Testis (tissue), 3 donors: ENCODE measurements around the gene TM4SF20. TPM values are rescaled to one million over a fixed set of nuclear protein-coding genes. Genes with fewer than 3 reads are reported as not detected.
"Not testable (repeated sequence)": the region's sequence is repeated elsewhere in the genome, so short reads cannot be mapped to it uniquely, and the experiment has no call there.

Experiments used
- DNase-seq: peaks from one replicate; pipeline ENCODE4 v3.0.0-alpha.2; 2019
- H3K27ac ChIP-seq, 2 donors: fragments of 200-600 bp; sonication (generic); one replicate each; pipeline ENCODE4 v1.5.1; 2019
- H3K27me3 ChIP-seq: fragments of 200-600 bp; sonication (generic); one replicate; pipeline ENCODE4 v1.5.1; 2019
- H3K36me3 ChIP-seq: fragments of 200-600 bp; sonication (generic); one replicate; pipeline ENCODE4 v1.5.1; 2017; ENCODE audit warnings: low read depth; ENCODE audit errors: missing control alignments
- H3K4me1 ChIP-seq: fragments of 200-600 bp; sonication (generic); one replicate; pipeline ENCODE4 v1.5.1; 2019
- H3K4me3 ChIP-seq, 2 donors: fragments of 200-600 bp; sonication (generic); one replicate each; pipeline ENCODE4 v1.5.1; 2017 to 2019
- H3K9me3 ChIP-seq: fragments of 200-600 bp; sonication (generic); one replicate; pipeline ENCODE4 v1.5.1; 2017
- POLR2A ChIP-seq: fragments of 450-650 bp; IDR thresholded peaks from one replicate; pipeline ENCODE4 v1.6.1; 2017; ENCODE audit warnings: antibody characterized with exemption, mild to moderate bottlenecking, moderate library complexity
- WGBS, 2 donors: methylation state at CpG; one replicate each; pipeline ENCODE4 v1.1.5; 2018; 5-methylcytosine and 5-hydroxymethylcytosine counted together
- intact Hi-C: fragments of 100-400 bp; cut with DNase I; formaldehyde crosslinking; loops from one replicate; pipeline ENCODE4 v1.15.1; 2023; ENCODE audit warnings: low total_unique reads
- polyA plus RNA-seq: library from polyadenylated mRNA; stranded (reverse); fragments of 350-450 nt; fragmentation: Illumina TruSeq; extraction: RNeasy Lipid Tissue Mini Kit (QIAGEN cat#74804); gene quantifications from one replicate; pipeline ENCODE4 v1.2.3, GENCODE V29; 2014; ENCODE audit warnings: low read depth, low replicate concordance; ENCODE audit not compliant: insufficient read depth
- total RNA-seq, 2 donors: library from RNA; depleted of rRNA; stranded (reverse); fragments of >200 nt; gene quantifications; one replicate each; pipeline ENCODE4 v1.2.3, GENCODE V29; 2016
- TF ChIP-seq, protein P1 (sequence below), 3 experiments: fragments of 450-650 bp in 2 of 3; fragments of 200-600 bp in 1 of 3; sonication (generic) in 1 of 3; IDR thresholded peaks; one replicate each; pipeline ENCODE4 v1.5.1; 2016 to 2019; ENCODE audit warnings: antibody characterized with exemption in 3 of 3, mild to moderate bottlenecking in 2 of 3, moderate library complexity in 1 of 3

Gene TM4SF20
- total and polyA plus RNA-seq, 3 donors from 2014 or later, result 0.79 to 5.5 (median 2.2) TPM

- H3K27ac ChIP-seq, result no peak overlapping the region
- H3K4me3 ChIP-seq, result no peak overlapping the region
- no peak for DNase-seq
- H3K4me1 ChIP-seq, result no peaks in the 10 kb centered on the region
- TF ChIP-seq POLR2A, result no peak
- TF ChIP-seq, protein P1, sequence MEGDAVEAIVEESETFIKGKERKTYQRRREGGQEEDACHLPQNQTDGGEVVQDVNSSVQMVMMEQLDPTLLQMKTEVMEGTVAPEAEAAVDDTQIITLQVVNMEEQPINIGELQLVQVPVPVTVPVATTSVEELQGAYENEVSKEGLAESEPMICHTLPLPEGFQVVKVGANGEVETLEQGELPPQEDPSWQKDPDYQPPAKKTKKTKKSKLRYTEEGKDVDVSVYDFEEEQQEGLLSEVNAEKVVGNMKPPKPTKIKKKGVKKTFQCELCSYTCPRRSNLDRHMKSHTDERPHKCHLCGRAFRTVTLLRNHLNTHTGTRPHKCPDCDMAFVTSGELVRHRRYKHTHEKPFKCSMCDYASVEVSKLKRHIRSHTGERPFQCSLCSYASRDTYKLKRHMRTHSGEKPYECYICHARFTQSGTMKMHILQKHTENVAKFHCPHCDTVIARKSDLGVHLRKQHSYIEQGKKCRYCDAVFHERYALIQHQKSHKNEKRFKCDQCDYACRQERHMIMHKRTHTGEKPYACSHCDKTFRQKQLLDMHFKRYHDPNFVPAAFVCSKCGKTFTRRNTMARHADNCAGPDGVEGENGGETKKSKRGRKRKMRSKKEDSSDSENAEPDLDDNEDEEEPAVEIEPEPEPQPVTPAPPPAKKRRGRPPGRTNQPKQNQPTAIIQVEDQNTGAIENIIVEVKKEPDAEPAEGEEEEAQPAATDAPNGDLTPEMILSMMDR (IDR thresholded peaks at IDR 0.05), result no peak
- intact Hi-C loops, result no loop called here
- no peaks in the 10 kb centered on the region for H3K27me3 ChIP-seq
- H3K36me3 ChIP-seq, result no peaks in the 10 kb centered on the region
- WGBS, 2 donors, result 88 to 90% methylated on average over 5 of the region's 5 CpGs
- H3K9me3 ChIP-seq, result no peaks in the 10 kb centered on the region
These were observed 10.5 kb downstream of the TM4SF20 start for GRCh38 chr2:227368574-227368973.

- no peak overlapping the region for H3K4me3 ChIP-seq
- no peak for TF ChIP-seq POLR2A
- TF ChIP-seq, protein P1 (IDR thresholded peaks at IDR 0.05), result no peak
- H3K4me1 ChIP-seq, result no peaks in the 10 kb centered on the region
- intact Hi-C loops, result no loop called here
- H3K27me3 ChIP-seq, result no peaks in the 10 kb centered on the region
- H3K9me3 ChIP-seq, result no peaks in the 10 kb centered on the region
- no peaks in the 10 kb centered on the region for H3K36me3 ChIP-seq
- DNase-seq, result no peak
- WGBS, 2 donors, result 93% methylated on average over 3 of the region's 3 CpGs
- no peak overlapping the region for H3K27ac ChIP-seq
These were observed 11.7 kb downstream of the TM4SF20 start for GRCh38 chr2:227367427-227367795.

- 67 to 74% methylated on average over 11 of the region's 11 CpGs for WGBS, 2 donors
- intact Hi-C loops, result no loop called here
- TF ChIP-seq, protein P1 (IDR thresholded peaks at IDR 0.05), result no peak
- no peak for TF ChIP-seq POLR2A
- no peaks in the 10 kb centered on the region for H3K9me3 ChIP-seq
- no peak overlapping the region for H3K27ac ChIP-seq
- no peak for DNase-seq
- no peaks in the 10 kb centered on the region for H3K36me3 ChIP-seq
- no peaks in the 10 kb centered on the region for H3K27me3 ChIP-seq
- H3K4me1 ChIP-seq, result no peaks in the 10 kb centered on the region
- H3K4me3 ChIP-seq, result no peak overlapping the region
These were observed 12.2 kb downstream of the TM4SF20 start for GRCh38 chr2:227366769-227367426.

GRCh38 chr2:227365833-227366232, 13.3 kb downstream of the TM4SF20 start:
- intact Hi-C loops, result no loop called here
- WGBS, 2 donors, result 49 to 89% methylated on average over 3 of the region's 3 CpGs
- DNase-seq, result no peak

GRCh38 chr2:227364585-227365263, 14.4 kb downstream of the TM4SF20 start:
- H3K36me3 ChIP-seq, H3K4me3 ChIP-seq, H3K27ac ChIP-seq, H3K27me3 ChIP-seq, H3K9me3 ChIP-seq, intact Hi-C loops, DNase-seq, H3K4me1 ChIP-seq: not testable (repeated sequence)
- 70 to 73% methylated on average over 11 of the region's 11 CpGs for WGBS, 2 donors

More at GRCh38 chr2:227365833-227366232, 13.3 kb downstream of the TM4SF20 start:
- no peaks in the 10 kb centered on the region for H3K4me1 ChIP-seq
- TF ChIP-seq, protein P1 (IDR thresholded peaks at IDR 0.05), result no peak
- no peak for TF ChIP-seq POLR2A
- H3K4me3 ChIP-seq, result no peak overlapping the region
- no peaks in the 10 kb centered on the region for H3K9me3 ChIP-seq
- no peaks in the 10 kb centered on the region for H3K36me3 ChIP-seq
- H3K27me3 ChIP-seq, result no peaks in the 10 kb centered on the region
- no peak overlapping the region for H3K27ac ChIP-seq
